SK-N-MC (cell line): Measurements from ENCODE around the gene TMEM151A.

Experiments used
- DNase-seq: peaks from one replicate; pipeline ENCODE4 v3.0.0-alpha.2; 2011; ENCODE audit warnings: low read depth, low spot score
- H3K27ac ChIP-seq: fragments of 200-600 bp; sonication (generic); 2 replicates; pipeline ENCODE4 v1.5.1; 2016; ENCODE audit warnings: mixed run types
- H3K36me3 ChIP-seq: fragments of 200-600 bp; sonication (generic); 2 replicates; pipeline ENCODE4 v1.6.1; 2017; ENCODE audit warnings: antibody characterized with exemption, low read length, mixed read lengths; ENCODE audit not compliant: insufficient read depth
- H3K4me3 ChIP-seq: fragments of 200-600 bp; sonication (generic); 2 replicates; pipeline ENCODE4 v1.5.1; 2016
- H3K9ac ChIP-seq: fragments of 200-600 bp; sonication (generic); 2 replicates; pipeline ENCODE4 v1.8.0; 2017; ENCODE audit warnings: mixed run types, mixed read lengths; ENCODE audit not compliant: insufficient read length
- H3K9me3 ChIP-seq: fragments of 200-600 bp; sonication (generic); 2 replicates; pipeline ENCODE4 v1.6.1; 2017; ENCODE audit warnings: low read depth, mild to moderate bottlenecking, antibody characterized with exemption, low read length, moderate library complexity, mixed read lengths
- EZH2 ChIP-seq: fragments of 200-600 bp; sonication (generic); IDR thresholded peaks from one replicate; pipeline ENCODE4 v1.6.1; 2017; ENCODE audit warnings: antibody characterized with exemption
- FOXP2 ChIP-seq: optimal IDR thresholded peaks from 2 replicates; pipeline ENCODE3; 2011; ENCODE audit warnings: mild to moderate bottlenecking, moderate library complexity; ENCODE audit not compliant: insufficient read depth; ENCODE audit errors: extremely low read length, control extremely low read depth
- POLR2AphosphoS5 ChIP-seq: IDR thresholded peaks from 2 replicates; pipeline ENCODE4 v1.6.1; 2012; ENCODE audit warnings: mild to moderate bottlenecking, low read depth, low read length, borderline replicate concordance

Gene TMEM151A

DNA sequence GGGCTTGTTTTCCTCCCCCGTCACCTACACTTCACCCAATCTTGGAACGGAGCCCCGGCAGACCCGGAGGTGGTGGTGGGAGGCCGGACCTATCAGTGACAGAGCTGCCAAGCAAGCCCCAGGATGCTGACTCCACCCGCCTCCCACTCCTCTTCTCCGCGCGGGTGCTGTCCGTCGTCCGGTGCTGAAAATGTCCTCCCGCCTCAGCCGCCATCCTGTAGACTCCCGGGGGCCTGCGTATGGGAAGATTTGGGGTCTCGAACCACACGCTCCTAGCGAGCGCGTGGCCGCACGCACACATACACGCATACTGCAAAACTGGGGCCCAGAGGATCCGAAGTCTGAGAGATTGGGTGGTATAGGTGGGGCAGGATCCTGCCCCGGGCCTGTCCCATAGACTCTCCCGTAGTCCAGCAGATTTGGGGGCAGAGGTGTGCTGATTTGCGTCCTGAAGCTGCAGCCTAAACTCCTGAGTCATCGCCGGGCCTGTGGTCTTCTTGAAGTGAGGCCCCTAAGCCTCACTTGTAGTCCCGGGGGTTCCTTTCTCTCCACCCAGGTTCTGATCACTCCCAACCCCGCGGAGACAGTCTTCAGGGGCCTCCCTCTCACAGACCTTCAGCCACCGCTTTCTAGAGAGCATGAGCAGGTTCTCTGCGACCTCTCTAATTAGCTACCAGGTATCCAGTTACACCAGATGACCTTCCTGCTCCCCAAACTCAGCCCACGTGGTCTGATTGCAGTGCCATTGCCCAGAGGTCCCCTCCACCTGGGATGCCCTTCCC, 2.0 kb upstream of the TMEM151A start:
- H3K9ac ChIP-seq, result peak overlapping the region; percentile 24
- H3K27ac ChIP-seq, result peak overlapping the region; percentile 47; the same call in 1 of the 2 replicates
- no peaks in the 10 kb centered on the region for H3K9me3 ChIP-seq
- peak overlapping the region; percentile 84 for H3K4me3 ChIP-seq
- no peak for DNase-seq
- TF ChIP-seq EZH2 (no peak), FOXP2 (no peak), POLR2AphosphoS5 (no peak)
- H3K36me3 ChIP-seq, result no peaks in the 10 kb centered on the region; the same call in 1 of the 2 replicates

DNA sequence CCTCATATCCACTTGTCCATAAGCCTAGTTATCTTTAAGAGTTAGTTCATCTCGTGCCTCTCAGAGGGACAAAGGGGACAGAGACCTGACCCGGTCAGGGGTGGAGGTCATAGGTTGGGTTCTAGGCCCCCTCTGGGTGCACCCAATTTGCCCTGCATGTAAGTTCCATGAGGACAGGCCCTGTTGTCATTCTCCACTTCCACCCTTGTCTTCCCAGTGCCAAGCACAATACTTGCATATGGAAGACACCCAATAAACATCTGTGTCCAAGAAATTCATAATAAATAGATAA, 1.4 kb upstream of the TMEM151A start:
- Histone ChIP-seq H3K9me3 (no peaks in the 10 kb centered on the region), H3K9ac (no peak overlapping the region), H3K4me3 (no peak overlapping the region), H3K27ac (no peak overlapping the region), H3K36me3 (no peaks in the 10 kb centered on the region; the same call in 1 of the 2 replicates)
- DNase-seq, result no peak
- TF ChIP-seq EZH2, result no peak
- no peak for TF ChIP-seq FOXP2
- TF ChIP-seq POLR2AphosphoS5, result no peak

DNA sequence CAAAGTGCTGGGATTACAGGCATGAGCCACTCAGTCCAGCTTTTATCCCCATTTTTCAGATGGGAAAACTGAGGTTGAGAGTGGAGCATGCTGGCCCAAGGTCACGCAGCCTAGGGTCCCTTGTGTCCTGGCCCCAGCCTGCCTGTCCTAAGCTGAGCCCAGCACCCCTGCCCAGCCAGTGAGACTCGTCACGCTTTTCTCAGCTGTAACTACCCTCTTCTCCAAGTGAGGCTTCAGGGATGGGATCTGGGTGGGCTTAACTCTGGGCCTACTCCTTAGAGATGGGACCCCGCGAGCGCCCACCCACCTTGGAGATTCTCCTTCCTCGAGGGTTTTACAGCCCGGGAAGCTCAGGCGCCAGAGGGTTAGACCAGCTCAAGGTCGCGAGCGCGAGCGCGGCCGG, 390 bp upstream of the TMEM151A start:
- Histone ChIP-seq H3K27ac (no peak overlapping the region), H3K9me3 (no peaks in the 10 kb centered on the region), H3K9ac (no peak overlapping the region), H3K4me3 (no peak overlapping the region), H3K36me3 (no peaks in the 10 kb centered on the region)
- DNase-seq, result no peak
- no peak for TF ChIP-seq POLR2AphosphoS5
- TF ChIP-seq FOXP2, result no peak
- no peak for TF ChIP-seq EZH2

DNA sequence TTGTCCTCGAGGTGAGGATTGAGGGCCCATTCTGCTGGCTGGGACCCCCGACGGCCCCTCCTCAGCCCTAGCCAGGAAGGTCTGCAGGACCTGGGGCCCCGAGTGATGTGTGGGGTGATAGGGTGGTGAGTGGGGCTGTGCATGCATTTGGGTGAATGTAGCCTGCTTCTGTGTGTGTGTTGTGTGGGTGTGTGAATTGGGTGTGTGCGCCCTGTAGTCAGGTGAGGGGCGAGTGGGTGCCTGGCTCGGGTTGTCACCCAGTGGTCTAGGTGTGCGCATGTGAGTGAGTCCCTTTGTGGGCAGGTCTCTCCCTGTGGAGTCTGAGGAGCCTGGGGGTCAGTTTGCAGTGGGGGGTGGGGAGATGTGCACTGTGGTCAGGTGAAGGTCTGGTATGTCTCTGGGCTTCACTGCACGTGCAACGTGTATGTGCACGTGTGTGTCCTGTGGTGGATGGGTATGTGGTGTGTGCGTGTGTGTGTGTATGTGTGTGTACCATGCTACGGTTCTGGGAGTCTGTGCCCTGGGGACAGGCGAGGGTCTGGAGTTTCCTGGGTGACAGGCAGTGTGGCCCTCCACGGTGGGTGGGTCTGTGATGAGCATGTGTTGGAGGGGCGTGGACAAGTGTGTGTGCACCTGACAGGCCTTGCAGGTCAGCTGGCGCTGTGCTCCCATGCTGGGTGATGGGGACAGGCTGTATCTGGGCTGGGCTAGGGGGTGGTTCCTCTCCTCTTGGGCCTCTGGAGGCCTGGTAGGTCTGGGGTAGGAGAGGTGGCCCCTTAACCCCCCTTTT, 1.0 kb downstream of the TMEM151A start:
- H3K4me3 ChIP-seq, result no peak overlapping the region
- no peak overlapping the region for H3K9ac ChIP-seq
- H3K36me3 ChIP-seq, result no peaks in the 10 kb centered on the region
- no peak for DNase-seq
- no peak overlapping the region for H3K27ac ChIP-seq
- H3K9me3 ChIP-seq, result no peaks in the 10 kb centered on the region
- TF ChIP-seq EZH2 (no peak), POLR2AphosphoS5 (no peak), FOXP2 (no peak)

DNA sequence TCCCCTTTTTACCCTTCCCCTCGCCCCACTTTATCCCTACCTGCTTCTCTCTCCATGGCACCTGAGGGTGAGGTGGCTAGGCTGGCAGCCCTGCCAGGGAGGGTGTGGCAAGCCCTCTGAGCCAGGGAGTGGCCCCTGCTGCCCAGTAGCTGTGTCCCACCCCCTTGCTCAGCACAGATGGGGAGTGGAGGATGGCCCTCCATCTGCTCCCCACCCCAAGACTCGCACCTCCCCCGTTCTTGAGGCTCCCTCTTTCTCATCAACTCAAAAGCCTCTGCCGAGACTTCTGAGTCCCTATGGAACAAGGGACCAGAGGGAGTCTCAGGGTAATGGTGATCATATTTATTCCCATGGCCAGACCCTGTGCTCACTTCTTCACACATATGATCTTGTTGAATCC, 1.7 kb downstream of the TMEM151A start:
- no peak overlapping the region for H3K27ac ChIP-seq
- no peak for TF ChIP-seq POLR2AphosphoS5
- TF ChIP-seq FOXP2, result no peak
- TF ChIP-seq EZH2, result no peak
- DNase-seq, result no peak
- no peaks in the 10 kb centered on the region for H3K36me3 ChIP-seq
- no peak overlapping the region for H3K4me3 ChIP-seq
- H3K9me3 ChIP-seq, result no peaks in the 10 kb centered on the region
- no peak overlapping the region for H3K9ac ChIP-seq

DNA sequence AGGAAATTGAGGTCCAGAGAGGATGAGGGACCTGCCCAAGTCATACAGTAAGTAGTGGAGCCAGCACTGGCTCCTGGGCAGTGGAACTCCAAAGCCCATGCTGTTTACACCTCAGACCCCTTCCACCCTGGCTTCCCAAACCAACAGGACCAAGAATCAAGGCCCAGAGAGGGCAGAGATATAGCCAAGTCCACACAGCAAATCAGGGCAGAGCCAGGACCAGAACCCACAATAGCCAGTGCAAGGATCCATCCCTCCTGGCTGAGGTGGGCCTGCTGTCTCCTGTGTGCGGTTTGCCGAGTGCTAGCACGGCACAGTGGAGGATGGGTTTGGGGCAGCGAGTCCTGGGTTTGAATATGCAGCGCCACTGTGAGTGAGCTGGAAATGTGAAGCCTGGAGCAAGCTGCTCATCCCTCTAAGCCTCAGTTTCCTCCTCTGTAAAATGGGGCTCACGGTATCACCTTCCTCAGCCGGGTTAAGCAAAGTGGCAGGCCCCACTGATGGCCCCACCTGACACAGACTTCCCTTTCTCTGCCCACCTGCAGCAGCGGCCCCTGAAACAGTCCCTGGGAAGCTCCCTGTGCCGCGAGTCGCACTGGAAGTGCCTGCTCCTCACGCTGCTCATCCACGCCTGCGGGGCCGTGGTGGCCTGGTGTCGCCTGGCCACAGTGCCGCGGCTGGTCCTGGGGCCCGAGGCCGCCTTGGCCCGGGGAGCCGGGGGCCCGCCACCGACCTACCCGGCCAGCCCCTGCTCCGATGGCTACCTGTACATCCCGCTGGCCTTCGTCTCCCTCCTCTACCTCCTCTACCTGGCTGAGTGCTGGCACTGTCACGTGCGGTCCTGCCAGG, 2.3 kb downstream of the TMEM151A start:
- Histone ChIP-seq H3K9ac (no peak overlapping the region), H3K36me3 (no peaks in the 10 kb centered on the region), H3K4me3 (no peak overlapping the region), H3K27ac (no peak overlapping the region), H3K9me3 (no peaks in the 10 kb centered on the region)
- TF ChIP-seq EZH2 (no peak), POLR2AphosphoS5 (no peak), FOXP2 (no peak)
- no peak for DNase-seq

DNA sequence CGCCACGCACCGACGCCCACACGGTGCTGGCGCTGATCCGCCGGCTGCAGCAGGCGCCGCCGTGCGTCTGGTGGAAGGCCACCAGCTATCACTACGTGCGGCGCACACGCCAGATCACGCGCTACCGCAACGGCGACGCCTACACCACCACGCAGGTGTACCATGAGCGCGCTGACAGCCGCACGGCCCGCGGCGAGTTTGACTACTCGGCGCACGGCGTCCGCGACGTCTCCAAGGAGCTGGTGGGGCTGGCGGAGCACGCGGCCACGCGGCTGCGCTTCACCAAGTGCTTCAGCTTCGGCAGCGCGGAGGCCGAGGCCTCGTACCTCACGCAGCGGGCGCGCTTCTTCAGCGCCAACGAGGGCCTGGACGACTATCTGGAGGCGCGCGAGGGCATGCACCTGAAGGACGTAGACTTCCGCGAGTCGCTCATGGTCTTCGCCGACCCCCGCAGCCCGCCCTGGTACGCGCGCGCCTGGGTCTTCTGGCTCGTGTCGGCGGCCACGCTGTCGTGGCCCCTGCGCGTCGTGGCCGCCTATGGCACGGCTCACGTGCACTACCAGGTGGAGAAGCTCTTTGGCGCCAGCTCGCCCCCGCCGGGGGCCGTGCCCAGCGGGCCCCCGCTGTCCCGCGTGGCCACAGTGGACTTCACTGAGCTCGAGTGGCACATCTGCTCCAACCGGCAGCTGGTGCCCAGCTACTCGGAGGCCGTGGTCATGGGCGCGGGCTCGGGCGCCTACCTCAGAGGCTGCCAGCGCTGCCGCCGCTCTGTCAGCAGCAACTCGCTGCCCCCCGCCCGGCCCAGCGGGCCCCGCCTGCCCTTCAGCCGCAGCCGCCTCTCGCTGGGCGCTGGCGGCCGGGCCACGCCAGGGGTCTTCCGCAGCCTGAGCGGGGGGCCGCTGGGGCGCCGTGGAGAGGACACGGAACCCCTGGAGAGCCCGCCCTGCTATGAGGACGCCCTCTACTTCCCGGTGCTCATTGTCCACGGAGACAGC, 3.2 kb downstream of the TMEM151A start:
- TF ChIP-seq POLR2AphosphoS5, result no peak
- no peak for TF ChIP-seq EZH2
- no peak for TF ChIP-seq FOXP2

More for the DNA sequence above, 3.2 kb downstream of the TMEM151A start:
- H3K4me3 ChIP-seq, result no peak overlapping the region
- H3K9me3 ChIP-seq, result no peaks in the 10 kb centered on the region
- no peak for DNase-seq
- H3K36me3 ChIP-seq, result no peaks in the 10 kb centered on the region
- no peak overlapping the region for H3K9ac ChIP-seq
- no peak overlapping the region for H3K27ac ChIP-seq
